ENCODE data around the gene CBLC. TPM values are rescaled to one million over a fixed set of nuclear protein-coding genes. Genes with fewer than 3 reads are reported as not detected.

The CBLC gene
- total and polyA plus RNA-seq, 2 donors (not counting 1 experiment from before 2014, with no cell fraction given): not detected

GRCh38 chr19:44753932-44754749, 23.5 kb upstream of the CBLC start:
- ATAC-seq (ENCODE audit: low read depth) (peak; percentile 25), DNase-seq (peak; percentile 77)
- H3K9me3 ChIP-seq (ENCODE audit: control extremely low read depth in 1 of 3, control insufficient read depth in 2 of 3, insufficient read depth in 1 of 3, low read length in 2 of 3): no peaks in the 10 kb centered on the region
- no peak overlapping the region for H2AFZ ChIP-seq (ENCODE audit: insufficient read depth, low read depth, low read length, poor library complexity, severe bottlenecking)
- no peaks in the 10 kb centered on the region for H3K27me3 ChIP-seq (replicated peaks in 1 of 4; ENCODE audit: control extremely low read depth in 1 of 4, control insufficient read depth in 3 of 4, insufficient read depth in 4 of 4, low read length in 3 of 4)
- peaks cover 54 to 64% of the 10 kb centered on the region in 2 donors for H3K4me1 ChIP-seq (ENCODE audit: control insufficient read depth in 2 of 2, insufficient read depth in 2 of 2, low read length in 2 of 2)
- H3K4me2 ChIP-seq (replicated peaks; ENCODE audit: low read depth, low read length, poor library complexity, severe bottlenecking): peak overlapping the region; percentile 97
- H3K79me2 ChIP-seq (ENCODE audit: control insufficient read depth, insufficient read depth, low read length): peaks cover 8% of the 10 kb centered on the region
- H4K20me1 ChIP-seq (ENCODE audit: control insufficient read depth, insufficient read depth, low read length, poor library complexity, severe bottlenecking): peaks cover 8% of the 10 kb centered on the region
- H3K9ac ChIP-seq (ENCODE audit: low read length): peak overlapping the region; percentile 92
- Mint-ChIP-seq H3K4me3 (peak overlapping the region; percentile 97), H3K4me1 (peaks cover 61% of the 10 kb centered on the region), H3K9me3 (ENCODE audit: insufficient read depth) (no peaks in the 10 kb centered on the region), H3K27me3 (no peaks in the 10 kb centered on the region), H3K27ac (peak overlapping the region; percentile 98)
- ChIA-PET POLR2A (interaction anchor here (0.5 to 6.2 kb wide), 6 partner anchors 12 to 285 kb away, joined by 3 to 65 read pairs (median 8); no protein-coding TSS in a partner anchor), CTCF (interaction anchor here (0.6 to 6.2 kb wide), 9 partner anchors 10 to 80 kb away, joined by 3 to 84 read pairs (median 5); no protein-coding TSS in a partner anchor)
- H3K27ac ChIP-seq (ENCODE audit: low read length in 2 of 2): peak overlapping the region; percentile 92
- intact Hi-C loops (cut with micrococcal nuclease): loop anchor here (1.0 to 5.0 kb wide), 5 partner anchors 16 to 323 kb away; partner anchors contain the start of genes GEMIN7, RELB and ZNF296
- TF ChIP-seq EZH2 (IDR thresholded peaks at IDR 0.05; ENCODE audit: borderline replicate concordance, insufficient read depth, low read depth, low read length, poor library complexity, severe bottlenecking) (no peak), CTCF (IDR thresholded peaks at IDR 0.05) (no peak)
- under 1% methylated on average over 23 of the region's 33 CpGs for WGBS (ENCODE audit: insufficient coverage)
- H3K4me3 ChIP-seq (ENCODE audit: control extremely low read depth in 1 of 5, extremely low read depth in 1 of 5, insufficient read depth in 1 of 5, low read depth in 2 of 5, low read length in 4 of 5): peak overlapping the region; percentile 63 to 94 (median 72)
- peaks cover 2 to 25% of the 10 kb centered on the region in 2 experiments for H3K36me3 ChIP-seq (replicated peaks in 1 of 2; ENCODE audit: control extremely low read depth in 1 of 2, control insufficient read depth in 1 of 2, extremely low read depth in 1 of 2, insufficient read depth in 2 of 2, low read length in 1 of 2)

All from B cell (primary cell).